GM18505 (cell line): ENCODE results near the gene TMEM267.
"Not testable (repeated sequence)": the region's sequence is repeated elsewhere in the genome, so short reads cannot be mapped to it uniquely, and the experiment has no call there.

Experiments used
- ATAC-seq: cut with Tn5 transposase; IDR thresholded peaks from one replicate; pipeline ENCODE4 v1.9.1; 2021; ENCODE audit not compliant: unreplicated experiment
- POLR2A ChIP-seq: IDR thresholded peaks from 4 replicates; pipeline ENCODE4 v1.6.1; 2011; ENCODE audit warnings: borderline replicate concordance; ENCODE audit not compliant: insufficient read depth, insufficient read length; ENCODE audit errors: extremely low read depth

The TMEM267 gene

DNA sequence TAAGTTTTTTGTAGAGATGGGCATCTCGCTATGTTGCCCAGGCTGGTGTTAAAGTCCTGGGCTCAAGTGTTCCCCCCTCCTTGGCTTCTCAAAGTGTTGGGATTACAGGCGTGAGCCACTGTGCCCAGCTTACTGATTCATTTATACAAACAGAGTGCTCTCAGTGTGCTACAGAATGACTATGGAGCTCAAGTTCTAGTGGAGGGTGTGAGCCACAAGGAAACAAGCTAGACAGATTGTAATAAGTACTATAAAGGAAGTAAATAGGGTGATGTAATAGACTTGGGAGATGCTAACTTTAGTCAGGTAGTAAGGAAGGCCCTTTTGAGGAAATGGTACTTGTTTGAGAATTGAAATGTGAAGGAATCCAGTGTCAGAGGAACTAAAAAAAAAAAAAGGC, 1.7 kb upstream of the TMEM267 start:
- no peak for ATAC-seq
- no peak for TF ChIP-seq POLR2A

DNA sequence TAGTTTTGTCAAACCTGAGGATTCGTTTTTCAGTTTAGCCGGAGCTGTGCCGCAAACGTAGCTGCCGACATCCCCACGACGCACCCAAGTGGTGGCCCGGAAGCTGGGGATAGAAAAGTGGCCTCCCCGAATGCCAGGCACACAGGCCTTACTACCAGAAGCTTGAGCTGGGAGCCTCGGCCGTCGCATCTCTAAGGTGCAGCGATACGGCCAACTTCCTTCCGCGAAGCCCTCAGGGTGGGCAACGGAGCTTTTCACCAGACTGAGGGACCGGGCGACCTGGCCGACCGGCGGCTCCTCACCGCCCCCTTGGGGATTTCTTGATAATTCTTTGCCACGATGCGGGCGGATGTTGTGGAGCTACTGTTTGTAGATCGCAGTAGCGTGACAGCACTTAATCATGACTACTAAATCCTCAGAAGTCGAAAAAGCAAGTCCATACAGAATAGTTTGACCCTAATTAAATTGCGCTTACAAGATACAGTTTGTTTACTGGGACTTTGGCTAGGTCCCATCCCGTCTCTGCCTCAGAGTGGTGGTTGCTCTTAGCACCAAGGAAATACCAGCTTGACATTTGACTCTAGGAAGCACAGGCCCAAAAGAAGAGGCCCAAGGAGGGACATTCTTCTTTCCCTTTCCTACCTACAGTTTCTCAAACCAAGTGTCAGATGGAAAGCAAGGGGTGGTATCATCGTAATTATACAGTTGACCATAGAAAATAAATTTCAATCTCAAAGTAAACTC, 613 bp upstream of the TMEM267 start:
- ATAC-seq, result peak; percentile 72
- no peak for TF ChIP-seq POLR2A

DNA sequence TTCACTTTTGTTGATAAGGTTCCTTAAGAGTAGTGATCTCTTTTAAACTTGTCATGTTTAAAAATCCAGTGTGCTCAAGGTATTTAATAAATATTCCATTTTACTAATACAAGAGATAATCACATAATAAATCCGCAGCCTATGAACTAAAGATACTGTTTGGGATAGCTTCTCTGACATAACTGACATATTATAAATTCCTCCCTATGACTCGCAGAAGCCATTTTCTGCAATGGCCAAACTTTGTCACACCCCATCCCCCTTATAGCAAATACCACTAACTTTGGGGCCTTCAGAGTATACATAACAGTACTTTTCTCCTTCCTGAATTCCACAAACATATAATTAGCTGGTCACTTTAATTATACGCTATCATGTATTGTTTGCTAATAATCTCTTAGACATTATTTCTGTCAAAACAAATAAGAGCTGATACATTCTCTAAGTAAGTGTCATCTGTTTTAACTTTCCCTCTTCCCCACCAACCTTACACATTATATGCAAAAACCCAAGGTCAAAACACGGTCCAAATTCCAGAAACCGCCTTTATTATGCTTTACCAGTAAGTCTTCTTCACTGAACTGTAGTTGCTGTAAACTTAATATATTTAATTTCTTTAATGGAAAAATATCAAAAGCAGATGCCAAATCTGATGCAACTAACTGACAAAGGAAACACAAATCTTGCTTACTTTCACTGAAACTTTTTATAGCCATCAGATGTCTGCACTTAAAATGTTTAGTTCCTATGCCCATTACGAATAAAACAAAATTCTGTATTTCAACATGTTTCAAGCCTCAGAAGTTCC, 971 bp downstream of the TMEM267 start:
- no peak for TF ChIP-seq POLR2A
- no peak for ATAC-seq

DNA sequence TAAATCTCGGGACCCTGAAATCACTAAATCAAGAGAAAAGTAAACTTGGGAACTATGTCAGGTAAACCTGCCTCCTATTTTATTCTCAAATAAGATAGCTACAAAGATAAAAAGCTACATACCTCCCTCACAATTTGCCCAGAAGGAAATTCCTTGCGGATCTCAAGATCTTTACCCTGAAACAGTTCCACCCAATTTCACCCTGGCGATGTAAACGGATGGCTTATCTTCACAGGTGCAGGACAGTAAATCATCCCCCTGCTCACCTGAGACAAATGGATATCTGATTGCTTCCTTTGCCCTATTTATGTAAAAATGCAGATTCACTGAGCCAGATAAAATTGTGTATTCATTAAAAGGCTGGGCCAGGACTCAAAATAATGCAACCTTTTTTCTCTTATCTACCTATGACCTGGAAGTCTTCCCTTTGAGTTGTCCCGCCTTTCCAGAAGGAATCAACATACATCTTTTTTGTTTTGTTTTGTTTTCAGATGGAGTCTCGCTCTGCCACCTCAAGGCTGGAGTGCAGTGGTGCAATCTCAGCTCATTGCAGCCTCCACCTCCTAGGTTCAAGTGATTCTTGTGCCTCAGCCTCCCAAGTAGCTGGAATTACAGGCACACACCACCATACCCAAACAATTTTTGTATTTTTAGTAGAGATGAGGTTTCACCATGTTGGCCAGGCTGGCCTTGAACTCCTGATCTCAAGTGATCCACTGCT, 13.8 kb downstream of the TMEM267 start:
- no peak for ATAC-seq
- TF ChIP-seq POLR2A, result no peak

DNA sequence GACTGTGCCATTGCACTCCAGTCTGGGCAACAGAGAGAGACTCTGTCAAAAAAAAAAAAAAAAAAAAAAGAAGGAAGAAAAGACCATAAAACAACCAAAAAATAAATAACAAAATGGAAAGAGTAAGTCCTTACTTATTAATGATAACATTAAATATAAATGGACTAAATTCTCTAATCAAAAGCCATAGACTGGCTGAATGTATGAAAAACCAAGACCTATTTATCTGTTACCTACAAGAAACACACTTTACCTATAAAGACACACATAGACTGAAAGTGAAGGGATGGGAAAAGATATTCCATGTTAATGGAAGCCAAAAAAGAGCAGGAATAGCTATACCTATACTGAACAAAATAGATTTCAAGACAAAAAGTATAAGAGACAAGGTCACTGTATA, 16.6 kb downstream of the TMEM267 start:
- no peak for ATAC-seq
- TF ChIP-seq POLR2A, result no peak

DNA sequence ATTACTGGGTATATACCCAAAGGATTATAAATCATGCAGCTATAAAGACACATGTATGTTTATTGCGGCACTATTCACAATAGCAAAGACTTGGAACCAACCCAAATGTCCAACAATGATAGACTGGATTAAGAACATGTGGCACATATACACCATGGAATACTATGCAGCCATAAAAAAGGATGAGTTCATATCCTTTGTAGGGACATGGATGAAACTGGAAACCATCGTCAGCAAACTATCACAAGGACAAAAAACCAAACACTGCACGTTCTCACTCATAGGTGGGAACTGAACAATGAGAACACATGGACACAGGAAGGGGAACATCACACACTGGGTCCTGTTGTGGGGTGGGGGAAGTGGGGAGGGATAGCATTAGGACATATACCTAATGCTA, 18.2 kb downstream of the TMEM267 start:
- ATAC-seq, result not testable (repeated sequence)

DNA sequence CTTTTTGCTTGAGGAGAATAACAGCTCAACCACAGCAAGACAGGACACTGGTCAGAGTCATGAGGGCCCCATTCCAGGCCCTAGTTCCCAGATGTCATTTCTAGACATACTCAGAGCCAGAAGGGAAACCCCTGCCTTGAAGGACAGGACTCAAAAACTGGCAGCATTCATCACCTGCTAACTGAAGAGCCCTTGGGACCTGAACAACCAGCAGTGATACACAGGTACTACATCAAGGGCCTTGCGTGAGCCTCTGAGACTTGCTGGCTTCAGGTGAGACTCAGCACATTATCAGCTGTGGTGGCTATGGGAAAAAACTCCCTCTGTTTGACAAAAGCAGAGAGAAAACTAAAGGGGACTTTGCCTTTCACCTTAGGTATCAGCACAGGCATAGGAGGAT, 22.6 kb downstream of the TMEM267 start:
- no peak for ATAC-seq
- no peak for TF ChIP-seq POLR2A

DNA sequence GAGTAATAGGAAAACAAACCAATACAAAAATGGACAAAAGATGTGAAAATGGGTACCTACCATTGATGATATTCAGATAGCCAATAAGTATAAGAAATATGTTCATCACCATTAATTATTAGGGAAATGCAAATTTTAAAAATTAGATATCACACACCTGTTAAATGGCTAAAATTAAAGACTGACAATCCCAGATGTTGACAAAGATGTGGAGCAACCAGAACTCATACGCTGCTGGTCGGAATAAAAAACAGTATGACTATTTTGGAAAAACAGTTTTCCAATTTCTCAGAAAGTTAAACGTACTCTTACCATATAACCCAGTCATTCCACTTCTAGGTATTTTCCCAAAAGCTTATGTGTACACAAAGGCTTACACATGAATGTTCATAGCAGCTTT, 27.1 kb downstream of the TMEM267 start:
- ATAC-seq, result no peak
- no peak for TF ChIP-seq POLR2A

DNA sequence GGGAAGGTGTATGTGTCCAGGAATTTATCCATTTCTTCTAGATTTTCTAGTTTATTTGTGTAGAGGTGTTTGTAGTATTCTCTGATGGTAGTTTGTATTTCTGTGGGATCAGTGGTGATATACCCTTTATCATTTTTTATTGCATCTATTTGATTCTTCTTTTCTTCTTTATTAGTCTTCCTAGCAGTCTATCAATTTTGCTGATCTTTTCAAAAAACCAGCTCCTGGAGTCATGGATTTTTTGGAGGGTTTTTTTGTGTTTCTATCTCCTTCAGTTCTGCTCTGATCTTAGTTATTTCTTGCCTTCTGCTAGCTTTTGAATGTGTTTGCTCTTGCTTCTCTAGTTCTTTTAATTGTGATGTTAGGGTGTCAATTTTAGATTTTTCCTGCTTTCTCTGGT, 42.1 kb downstream of the TMEM267 start:
- not testable (repeated sequence) for ATAC-seq

DNA sequence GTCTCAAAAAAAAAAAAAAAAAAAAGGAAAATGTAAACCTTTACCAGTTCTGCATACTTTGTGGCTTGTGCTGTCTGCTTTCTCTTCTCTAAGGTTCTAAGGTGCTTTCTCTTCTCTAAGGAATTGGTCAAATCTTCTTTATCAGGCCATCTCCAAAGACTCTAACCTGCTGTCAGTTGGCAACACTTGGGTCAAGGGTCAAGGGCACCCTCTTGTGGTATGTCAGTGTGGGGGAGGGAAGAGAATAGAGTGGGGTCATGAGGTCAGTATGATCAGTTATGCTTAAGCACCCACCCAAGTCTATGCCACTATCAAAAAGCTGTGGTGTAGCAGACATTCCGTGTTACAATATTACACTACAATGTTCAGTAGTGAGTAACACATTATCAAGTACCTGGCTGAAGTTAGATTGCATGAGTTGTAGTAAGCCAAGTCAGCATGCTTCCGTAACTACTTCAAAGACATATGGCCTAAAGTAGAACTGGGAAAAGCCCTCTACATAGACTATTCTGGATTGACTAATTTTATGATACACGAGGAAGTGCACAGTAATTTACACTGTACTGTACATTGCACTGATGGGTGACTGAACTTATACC, 46.5 kb downstream of the TMEM267 start:
- no peak for TF ChIP-seq POLR2A
- ATAC-seq, result no peak

DNA sequence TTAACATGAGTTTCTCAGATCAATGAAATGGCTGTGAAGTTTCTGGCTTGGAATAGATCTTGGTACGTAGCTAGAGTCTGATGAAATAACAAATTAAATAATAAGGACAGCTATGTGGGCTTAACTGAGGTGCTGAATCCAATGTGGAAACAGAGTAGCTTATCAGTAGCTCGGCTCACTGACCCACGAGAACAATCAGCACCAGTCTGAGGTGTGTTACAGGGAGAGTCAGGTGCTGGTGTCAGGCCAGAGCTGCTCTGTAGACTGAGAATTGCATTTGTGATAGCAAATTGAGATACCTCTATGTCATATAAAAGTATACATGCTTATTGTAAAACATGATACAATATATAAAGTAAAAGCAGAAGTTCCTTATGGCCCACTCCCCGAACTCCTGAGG, 50.3 kb downstream of the TMEM267 start:
- no peak for ATAC-seq
- TF ChIP-seq POLR2A, result no peak

DNA sequence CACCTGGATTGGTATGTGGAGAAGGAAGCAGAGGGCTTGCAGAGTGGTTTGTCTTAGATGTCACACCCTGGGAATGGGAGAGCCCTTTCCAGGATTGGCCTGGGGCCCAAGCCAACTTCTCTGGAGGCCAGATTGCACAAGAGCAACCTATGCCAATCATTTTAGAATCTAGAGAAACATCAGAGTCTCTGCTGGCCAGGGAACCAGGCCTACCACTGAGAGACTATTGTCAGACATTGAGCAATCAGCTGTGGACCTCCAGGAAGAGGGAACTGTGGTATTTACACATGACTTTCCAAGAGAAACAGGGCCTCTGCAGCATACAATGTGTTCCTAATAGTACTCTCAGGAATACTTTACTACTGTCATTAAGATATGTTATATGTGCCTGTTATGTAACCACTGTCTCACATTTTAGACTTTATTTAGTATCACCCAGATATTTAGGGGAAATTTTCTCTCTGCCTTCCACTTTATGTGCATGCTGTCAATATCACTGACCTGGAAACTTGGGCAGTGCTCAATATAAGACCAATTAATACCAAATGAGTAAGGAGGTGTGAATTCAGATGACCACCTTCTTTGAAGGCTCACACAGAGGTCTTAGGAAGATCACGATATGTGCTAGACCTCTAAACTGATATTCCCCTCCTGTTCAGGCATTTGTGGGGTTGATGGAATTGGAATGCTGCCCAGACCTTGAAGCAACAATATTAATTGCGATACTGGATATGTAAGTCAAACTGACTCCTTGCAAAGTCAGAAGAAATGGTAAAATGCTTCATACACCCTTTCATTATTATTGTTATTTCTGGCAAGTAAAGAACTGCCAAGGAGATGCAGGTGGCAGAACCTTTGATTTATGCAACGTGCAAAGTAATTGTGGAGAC, 50.9 kb downstream of the TMEM267 start:
- TF ChIP-seq POLR2A, result no peak
- no peak for ATAC-seq

DNA sequence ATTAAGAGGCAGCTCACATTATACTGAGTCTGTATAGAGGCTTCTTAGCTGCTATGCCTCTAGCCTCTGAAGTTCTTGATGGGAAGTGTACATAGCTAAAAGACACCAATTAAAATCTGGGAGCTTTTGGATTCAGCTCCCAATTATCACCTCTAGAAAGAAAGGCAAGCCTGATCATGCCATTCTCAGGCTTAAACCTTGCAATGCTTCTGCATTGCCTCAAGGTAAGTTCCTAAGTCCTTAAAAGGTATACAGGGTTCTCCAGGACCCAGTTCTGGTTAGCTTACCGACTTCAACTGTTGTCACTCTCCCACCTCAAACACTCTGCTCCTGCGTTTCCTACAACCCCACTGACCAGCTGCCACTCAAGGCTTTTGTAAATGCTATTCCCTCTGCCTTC, 54.0 kb downstream of the TMEM267 start:
- ATAC-seq, result no peak
- TF ChIP-seq POLR2A, result no peak
